C4-2B (cell line): ENCODE results near the gene SUCLA2.

ENCODE experiments used
- CTCF ChIP-seq: fragments of 450-650 bp; conservative IDR thresholded peaks from 2 replicates; pipeline ENCODE4 v1.5.1; 2017; ENCODE audit warnings: mild to moderate bottlenecking
- ZFX ChIP-seq: fragments of 450-650 bp; IDR thresholded peaks from 2 replicates; pipeline ENCODE4 v1.6.1; 2017

GRCh38 chr13:48010698-48011097 is 9.6 kb upstream of the SUCLA2 start:
- TF ChIP-seq CTCF (no peak), ZFX (no peak)
